ENCODE measurements around the gene PADI2. TPM values are rescaled to one million over a fixed set of nuclear protein-coding genes. Genes with fewer than 3 reads are reported as not detected.

Gene PADI2
- total RNA-seq, 2 donors from 2014 or later = 177 to 211 TPM

- H3K27ac ChIP-seq = no peak overlapping the region
- TF ChIP-seq CTCF (IDR thresholded peaks at IDR 0.05) = no peak
- no peaks in the 10 kb centered on the region for H3K36me3 ChIP-seq
- no peaks in the 10 kb centered on the region for H3K4me1 ChIP-seq
- intact Hi-C loops (cut with DNase I) = no loop called here
- H3K9me3 ChIP-seq = no peaks in the 10 kb centered on the region
- H3K27me3 ChIP-seq = no peaks in the 10 kb centered on the region
- H3K4me3 ChIP-seq = no peak overlapping the region
- H3K9ac ChIP-seq (ENCODE audit: low read depth in 2 of 2, low read length in 2 of 2) = no peak overlapping the region
- no peak for DNase-seq
Measured at GRCh38 chr1:17158961-17159360, 39.7 kb upstream of the PADI2 start.

- no peak for TF ChIP-seq CTCF (IDR thresholded peaks at IDR 0.05)
- H3K27me3 ChIP-seq = no peaks in the 10 kb centered on the region
- H3K36me3 ChIP-seq = no peaks in the 10 kb centered on the region
- H3K9me3 ChIP-seq = no peaks in the 10 kb centered on the region
- H3K27ac ChIP-seq = no peak overlapping the region
- H3K9ac ChIP-seq (ENCODE audit: low read depth in 2 of 2, low read length in 2 of 2) = no peak overlapping the region
- intact Hi-C loops (cut with DNase I) = no loop called here
- no peaks in the 10 kb centered on the region for H3K4me1 ChIP-seq
- DNase-seq = no peak
- H3K4me3 ChIP-seq = no peak overlapping the region
Measured at GRCh38 chr1:17156108-17156507, 36.9 kb upstream of the PADI2 start.

GRCh38 chr1:17155257-17155920, 36.1 kb upstream of the PADI2 start:
- Histone ChIP-seq H3K4me3 (no peak overlapping the region), H3K27ac (no peak overlapping the region), H3K4me1 (no peaks in the 10 kb centered on the region), H3K36me3 (no peaks in the 10 kb centered on the region), H3K9me3 (no peaks in the 10 kb centered on the region), H3K27me3 (no peaks in the 10 kb centered on the region), H3K9ac (ENCODE audit: low read depth in 2 of 2, low read length in 2 of 2) (no peak overlapping the region)
- no peak for TF ChIP-seq CTCF (IDR thresholded peaks at IDR 0.05)
- no peak for DNase-seq
- intact Hi-C loops (cut with DNase I) = no loop called here

- no peaks in the 10 kb centered on the region for H3K27me3 ChIP-seq
- H3K9ac ChIP-seq (ENCODE audit: low read depth in 2 of 2, low read length in 2 of 2) = no peak overlapping the region
- H3K4me3 ChIP-seq = no peak overlapping the region
- intact Hi-C loops (cut with DNase I) = no loop called here
- TF ChIP-seq CTCF (IDR thresholded peaks at IDR 0.05) = no peak
- DNase-seq = no peak
- H3K36me3 ChIP-seq = no peaks in the 10 kb centered on the region
- no peaks in the 10 kb centered on the region for H3K4me1 ChIP-seq
- no peaks in the 10 kb centered on the region for H3K9me3 ChIP-seq
- H3K27ac ChIP-seq = no peak overlapping the region
Measured at GRCh38 chr1:17149771-17150170, 30.5 kb upstream of the PADI2 start.

GRCh38 chr1:17148950-17149608, 29.8 kb upstream of the PADI2 start:
- H3K4me3 ChIP-seq = no peak overlapping the region
- TF ChIP-seq CTCF (IDR thresholded peaks at IDR 0.05) = no peak
- no peaks in the 10 kb centered on the region for H3K4me1 ChIP-seq
- H3K9me3 ChIP-seq = no peaks in the 10 kb centered on the region
- no peak overlapping the region for H3K27ac ChIP-seq
- H3K27me3 ChIP-seq = no peaks in the 10 kb centered on the region
- H3K36me3 ChIP-seq = no peaks in the 10 kb centered on the region
- no peak for DNase-seq
- no peak overlapping the region for H3K9ac ChIP-seq (ENCODE audit: low read depth in 2 of 2, low read length in 2 of 2)
- intact Hi-C loops (cut with DNase I) = no loop called here

Data from colonic mucosa (tissue), 4 donors.